Measurements from ENCODE around the gene TM7SF3.

The TM7SF3 gene

DNA sequence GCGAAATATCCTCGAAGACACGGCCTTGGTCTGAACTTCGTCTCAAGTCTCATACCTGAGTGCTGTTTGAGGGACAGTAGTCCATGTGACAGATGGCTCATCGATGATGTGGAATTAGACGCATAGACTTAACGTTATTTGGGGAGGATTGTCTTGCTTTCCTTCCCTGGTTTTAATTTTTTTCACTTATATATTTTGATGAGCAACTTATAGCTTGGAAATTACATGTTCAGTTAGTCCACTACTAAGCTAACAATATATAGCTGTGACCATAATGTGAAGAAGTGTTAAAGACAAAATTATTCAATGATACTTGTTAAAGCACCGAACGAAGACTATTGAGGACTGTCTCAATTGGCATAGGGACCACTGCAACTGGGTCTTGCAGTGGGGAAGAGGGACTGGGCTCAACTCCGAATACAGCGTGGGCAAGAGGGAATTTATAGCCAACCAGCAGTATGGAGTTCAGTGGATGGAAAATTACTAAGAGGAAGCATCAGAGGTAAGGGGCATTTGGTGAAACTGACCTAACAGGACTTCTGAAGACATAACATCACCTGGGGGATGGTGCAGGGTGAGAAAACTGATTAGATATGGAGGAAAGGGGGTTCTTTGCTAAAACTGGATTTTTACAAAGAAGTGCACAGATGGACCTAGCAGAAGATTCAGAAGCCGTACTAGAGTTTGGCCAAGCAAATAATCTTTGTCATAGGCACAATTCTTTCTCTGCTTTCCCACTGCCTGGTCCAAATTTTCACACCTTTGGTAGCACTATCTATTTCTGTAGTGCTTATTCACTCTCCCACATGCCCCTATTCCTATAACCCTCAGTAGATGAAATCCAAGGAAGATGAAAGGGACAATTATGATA is 910 bp upstream of the TM7SF3 start:
- no peak for DNase-seq (ENCODE audit: low spot score)

DNA sequence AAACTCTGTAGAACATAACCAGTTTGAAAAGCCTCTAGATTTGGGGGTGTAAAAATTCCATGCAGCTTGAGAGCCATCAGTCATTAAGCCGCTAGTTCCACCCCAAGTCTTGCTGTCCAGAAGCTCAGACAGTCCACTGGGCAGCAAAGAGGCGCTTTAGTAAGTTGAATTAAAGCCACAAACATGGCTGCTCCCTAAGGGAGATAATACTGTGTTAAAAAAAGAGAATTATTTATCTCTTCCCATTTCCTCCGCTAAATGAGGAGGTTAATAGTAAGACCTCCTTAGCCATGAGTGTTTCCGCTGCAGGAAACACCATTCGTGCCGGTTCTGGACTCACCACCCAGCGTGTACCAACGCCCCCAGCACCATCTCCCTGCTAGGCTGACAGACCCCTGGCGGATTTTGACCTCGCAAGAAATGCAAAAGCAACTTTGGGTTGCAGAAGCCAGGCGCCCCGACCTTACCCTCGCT is 536 bp downstream of the TM7SF3 start:
- DNase-seq (ENCODE audit: low spot score) = no peak

GRCh38 chr12:27012982-27013255 is 1.3 kb downstream of the TM7SF3 start:
- DNase-seq (ENCODE audit: low spot score) = no peak

DNA sequence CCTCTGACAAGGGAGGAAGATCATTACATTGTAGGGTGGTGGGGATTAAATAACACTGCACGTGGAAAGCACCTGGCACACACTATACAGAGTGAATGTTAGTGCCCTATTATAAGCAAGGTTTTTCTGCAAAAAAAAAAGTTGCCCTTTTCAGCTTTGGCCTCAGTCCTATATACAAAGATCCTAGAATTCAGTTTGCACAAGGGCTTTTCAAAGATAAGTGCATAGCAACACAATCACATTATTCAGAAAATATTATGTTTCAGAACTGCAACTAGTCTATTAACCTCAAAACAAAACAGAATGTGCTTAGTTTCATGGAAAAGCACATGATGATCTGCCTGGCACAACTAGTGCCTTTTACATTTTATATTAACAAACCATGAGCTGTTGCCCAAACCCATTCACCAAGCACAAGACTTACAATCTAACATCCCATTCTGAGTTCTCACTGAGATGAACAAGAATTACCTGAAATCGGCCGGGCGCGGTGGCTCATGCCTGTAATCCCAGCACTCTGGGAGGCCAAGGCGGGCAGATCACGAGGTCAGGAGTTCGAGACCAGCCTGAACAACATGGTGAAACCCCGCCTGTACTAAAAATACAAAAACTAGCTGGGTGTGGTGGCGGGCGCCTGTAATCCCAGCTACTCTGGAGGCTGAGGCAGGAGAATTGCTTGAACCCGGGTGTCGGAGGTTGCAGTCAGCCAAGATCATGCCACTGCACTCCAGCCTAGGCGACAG is 1.8 kb downstream of the TM7SF3 start:
- no peak for DNase-seq (ENCODE audit: low spot score)

DNA sequence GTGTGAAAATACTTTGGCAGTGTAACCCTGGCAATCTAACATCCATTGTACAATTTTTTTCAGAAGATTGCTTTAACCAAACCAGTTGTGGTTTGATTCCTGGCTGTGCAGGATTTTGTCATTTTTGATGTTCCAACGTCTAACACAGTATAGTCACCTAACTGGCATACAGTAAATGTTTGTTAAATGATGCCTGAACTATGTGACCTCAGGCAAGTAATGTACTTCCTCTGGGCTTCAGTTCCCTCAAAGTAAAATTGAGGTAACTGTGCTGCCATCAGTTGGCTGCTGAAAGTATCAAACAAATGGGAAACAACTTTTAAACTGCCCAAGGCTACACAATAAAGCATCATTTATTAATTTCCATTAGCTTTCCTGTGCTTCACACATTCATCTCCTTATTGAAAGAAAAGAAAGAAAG is 4.3 kb downstream of the TM7SF3 start:
- no peak for DNase-seq (ENCODE audit: low spot score)

DNA sequence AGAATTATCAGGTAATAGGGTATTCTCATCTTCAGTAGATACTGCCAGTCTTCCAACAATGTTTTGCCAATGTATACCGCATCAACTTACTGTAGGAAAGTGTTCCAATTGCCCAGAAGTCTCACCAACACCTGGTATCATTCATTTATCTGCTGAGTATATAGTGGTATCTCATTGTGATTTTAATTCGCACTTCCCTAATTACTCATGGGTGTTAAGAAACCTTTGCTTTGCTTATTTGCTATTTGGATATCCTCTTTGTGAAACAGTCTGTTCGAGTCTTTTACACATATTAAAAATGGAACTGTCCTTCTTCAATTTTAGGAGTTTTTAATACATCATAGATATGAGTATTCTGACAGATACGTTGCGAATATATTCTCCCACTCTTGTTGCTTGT is 6.1 kb downstream of the TM7SF3 start:
- DNase-seq (ENCODE audit: low spot score) = no peak

GRCh38 chr12:27006797-27007467 is 7.3 kb downstream of the TM7SF3 start:
- no peak for DNase-seq (ENCODE audit: low spot score)

GRCh38 chr12:27005495-27005894 is 8.7 kb downstream of the TM7SF3 start:
- no peak for DNase-seq (ENCODE audit: low spot score)

GRCh38 chr12:27003421-27004381 is 10.5 kb downstream of the TM7SF3 start:
- no peak for DNase-seq (ENCODE audit: low spot score)

DNA sequence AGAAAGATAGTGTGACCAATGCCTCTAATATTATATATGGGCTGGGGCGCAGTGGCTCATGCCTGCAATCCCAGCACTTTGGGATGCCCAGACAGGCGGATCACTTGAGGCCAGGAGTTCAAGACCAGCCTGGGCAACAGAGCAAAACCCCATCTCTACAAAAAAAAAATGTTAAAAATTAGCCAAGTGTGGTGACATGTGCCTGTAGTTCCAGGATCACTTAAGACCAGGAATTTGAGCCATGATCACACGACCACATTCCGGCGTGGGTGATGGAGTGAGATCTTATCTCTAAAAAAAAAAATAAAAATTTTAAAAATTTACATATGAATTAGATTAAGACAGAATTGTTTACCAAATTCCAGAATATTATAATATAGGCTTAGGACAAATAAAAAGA is 12.0 kb downstream of the TM7SF3 start:
- no peak for DNase-seq (ENCODE audit: low spot score)

DNA sequence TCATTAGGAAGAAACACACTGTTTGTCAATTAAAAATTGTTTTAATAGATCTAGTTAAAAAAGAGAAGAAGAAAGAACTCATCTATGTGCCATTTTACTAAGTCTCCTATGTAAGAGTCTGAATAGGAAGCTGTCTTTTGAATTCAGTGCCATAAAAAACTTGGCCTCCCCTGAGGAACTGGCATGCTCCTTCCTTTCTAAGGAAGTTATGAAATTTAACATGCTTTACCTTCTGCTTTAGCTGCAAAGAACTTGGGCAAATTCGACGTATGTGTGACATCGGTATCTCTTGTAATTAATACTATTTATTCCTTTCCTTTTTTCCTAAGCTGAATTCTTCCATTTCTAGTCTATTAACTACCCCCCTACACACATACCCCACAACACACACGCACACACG is 12.5 kb downstream of the TM7SF3 start:
- no peak for DNase-seq (ENCODE audit: low spot score)

DNA sequence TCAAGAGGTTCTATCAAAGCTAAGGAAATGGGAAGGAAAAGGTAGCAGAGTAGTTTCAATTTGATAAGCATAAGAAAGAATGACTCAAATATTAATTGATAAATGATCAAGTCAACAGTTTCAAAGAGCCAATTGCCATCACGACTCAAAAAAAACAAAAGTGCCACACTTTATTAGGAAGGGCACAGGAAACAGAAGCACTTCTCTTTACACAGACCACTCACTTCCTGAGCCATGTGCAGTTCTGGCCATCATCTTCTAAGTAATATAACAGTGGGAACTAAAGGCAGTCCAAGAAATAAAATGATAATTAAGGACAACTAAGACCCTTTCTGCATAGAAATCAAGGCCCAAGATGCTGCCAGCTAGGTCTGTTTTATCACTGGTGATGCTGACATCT is 13.2 kb downstream of the TM7SF3 start:
- DNase-seq (ENCODE audit: low spot score) = no peak

GRCh38 chr12:26997003-26997402 is 17.2 kb downstream of the TM7SF3 start:
- no peak for DNase-seq (ENCODE audit: low spot score)

- DNase-seq (ENCODE audit: low spot score) = no peak
Measured at GRCh38 chr12:26995706-26996105, 18.5 kb downstream of the TM7SF3 start.

DNA sequence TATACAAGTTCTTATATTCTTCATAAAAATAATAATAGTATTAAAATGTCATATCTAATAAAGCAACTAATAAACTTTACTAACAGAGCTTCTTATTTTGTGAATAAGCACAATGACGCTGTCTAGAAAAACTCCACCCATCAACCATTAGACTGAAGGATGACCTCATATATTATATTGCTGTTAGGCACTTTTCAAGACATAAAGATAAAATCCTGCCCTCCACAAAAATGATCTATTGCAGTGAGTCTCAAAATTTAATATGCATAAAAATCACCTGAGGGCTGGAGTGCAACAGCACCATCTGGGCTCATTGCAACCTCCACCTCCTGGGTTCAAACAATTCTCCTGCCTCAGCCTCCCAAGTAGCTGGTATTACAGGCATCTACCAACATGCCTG is 20.1 kb downstream of the TM7SF3 start:
- no peak for DNase-seq (ENCODE audit: low spot score)

GRCh38 chr12:26991826-26992225 is 22.4 kb downstream of the TM7SF3 start:
- no peak for DNase-seq (ENCODE audit: low spot score)

- no peak for DNase-seq (ENCODE audit: low spot score)
Measured at GRCh38 chr12:26989873-26990272, 24.3 kb downstream of the TM7SF3 start.

- DNase-seq (ENCODE audit: low spot score) = no peak
Measured at GRCh38 chr12:26988703-26989102, 25.5 kb downstream of the TM7SF3 start.

GRCh38 chr12:26987634-26988424 is 26.4 kb downstream of the TM7SF3 start:
- no peak for DNase-seq (ENCODE audit: low spot score)

- no peak for DNase-seq (ENCODE audit: low spot score)
Measured at GRCh38 chr12:26982866-26983265, 31.3 kb downstream of the TM7SF3 start.

GRCh38 chr12:26979733-26980132 is 34.5 kb downstream of the TM7SF3 start:
- DNase-seq (ENCODE audit: low spot score) = no peak
